GM19099 (cell line): ENCODE results near the gene OVOL2.

Experiments used
- POLR2A ChIP-seq: IDR thresholded peaks from 3 replicates; pipeline ENCODE4 v1.6.1; 2011; ENCODE audit warnings: low read depth; ENCODE audit not compliant: insufficient read length; ENCODE audit errors: extremely low read depth

The OVOL2 gene

DNA sequence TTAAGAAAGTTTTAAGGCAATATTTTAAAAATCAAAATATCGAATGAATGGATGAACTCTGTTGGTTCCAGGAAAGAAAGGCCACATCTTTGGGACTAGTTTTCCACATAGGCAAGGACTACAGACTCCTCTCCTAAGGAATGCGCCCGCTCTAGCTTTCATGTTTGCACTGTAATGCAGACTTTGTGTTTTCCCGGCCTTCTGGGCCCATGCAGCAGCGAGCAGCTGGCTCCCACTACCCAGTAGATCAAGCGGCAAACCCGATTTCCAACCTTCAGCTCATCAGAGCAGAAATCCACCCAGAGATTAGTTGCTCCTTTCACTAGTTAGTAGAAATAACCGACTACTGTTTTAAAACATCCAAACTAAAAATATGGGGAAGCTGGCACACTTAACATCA, 27.7 kb downstream of the OVOL2 start:
- TF ChIP-seq POLR2A, result no peak

DNA sequence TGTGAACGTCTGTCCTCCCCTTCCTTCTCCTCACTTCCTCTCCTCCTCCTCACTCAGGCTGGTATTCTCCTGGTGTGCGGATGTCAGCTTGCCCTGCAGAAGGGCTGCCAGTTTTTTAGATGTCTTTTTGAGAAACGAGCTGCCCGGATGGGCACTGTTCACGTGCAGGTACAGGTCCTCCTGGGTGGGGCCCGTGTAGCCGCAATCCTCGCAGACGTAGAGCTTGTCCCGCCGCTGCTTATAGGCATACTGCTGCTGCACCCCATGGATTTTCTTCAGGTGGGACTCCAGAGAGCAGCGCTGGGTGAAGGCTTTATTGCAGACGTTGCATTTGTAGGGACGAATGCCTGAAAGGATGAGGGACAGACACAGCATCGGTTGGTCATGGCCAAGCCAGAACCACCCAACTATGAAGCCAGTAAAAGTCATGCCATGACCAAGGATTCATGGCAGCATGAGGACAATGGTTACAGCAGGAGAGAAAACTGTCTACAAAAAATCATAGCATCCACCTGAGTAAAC, 33.0 kb downstream of the OVOL2 start:
- TF ChIP-seq POLR2A, result no peak

DNA sequence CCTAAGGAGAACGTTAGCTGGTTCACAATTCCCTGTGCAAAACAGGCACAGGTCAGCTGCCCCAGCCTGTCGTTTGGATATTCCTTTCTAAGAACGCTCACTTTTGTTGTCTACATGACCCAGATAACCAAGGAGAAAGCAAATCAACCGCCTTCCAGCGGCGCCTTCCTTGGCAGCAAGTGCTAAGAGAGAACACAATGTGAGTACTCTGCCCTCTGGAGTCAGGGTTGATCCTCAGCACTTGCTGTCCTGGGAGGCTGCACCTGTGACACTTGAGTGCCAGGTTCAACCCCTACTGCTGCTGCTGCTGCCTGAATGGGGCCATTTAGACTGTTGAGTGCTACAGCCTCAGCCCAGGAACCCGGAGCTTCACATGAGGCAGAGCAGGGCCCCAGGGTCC, 36.8 kb downstream of the OVOL2 start:
- TF ChIP-seq POLR2A, result no peak

DNA sequence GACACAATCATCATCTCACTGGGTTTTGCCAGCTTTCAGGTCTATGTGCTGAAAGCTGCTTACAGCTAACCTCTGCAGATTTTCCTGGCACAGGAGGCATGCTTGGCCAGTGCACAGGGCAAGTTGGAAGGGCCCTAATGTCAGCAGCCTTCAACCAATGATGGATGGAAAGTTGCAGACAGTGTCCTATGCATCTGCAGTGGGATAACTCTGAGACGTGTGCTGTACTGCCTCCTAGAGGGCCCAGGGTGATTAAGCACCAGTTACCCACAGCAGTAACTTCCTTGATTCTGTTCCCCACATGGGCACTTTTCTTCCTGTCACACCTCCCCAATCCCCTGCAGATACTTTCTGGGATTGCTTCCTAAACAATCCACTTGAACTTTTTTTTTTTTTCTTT, 38.6 kb downstream of the OVOL2 start:
- TF ChIP-seq POLR2A, result no peak

DNA sequence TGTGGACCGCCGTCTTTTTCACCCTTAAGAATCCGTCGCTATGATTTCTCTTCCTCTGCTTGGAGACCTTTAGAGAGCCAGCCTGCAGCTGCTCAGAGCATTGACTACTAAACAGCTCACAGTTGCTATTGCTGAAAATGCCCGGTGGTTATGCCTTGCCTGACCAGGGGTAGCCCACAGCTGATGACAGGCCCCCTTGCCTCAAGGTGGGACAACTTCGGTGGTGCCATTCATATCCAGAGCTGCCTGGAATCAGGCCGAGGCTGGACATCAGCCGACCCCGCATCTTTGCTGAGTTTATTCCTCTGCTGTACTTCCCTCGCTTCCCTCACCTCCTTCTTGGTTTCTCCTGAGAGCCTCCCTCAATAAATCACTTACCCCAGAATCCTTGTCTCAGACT, 39.6 kb downstream of the OVOL2 start:
- no peak for TF ChIP-seq POLR2A

DNA sequence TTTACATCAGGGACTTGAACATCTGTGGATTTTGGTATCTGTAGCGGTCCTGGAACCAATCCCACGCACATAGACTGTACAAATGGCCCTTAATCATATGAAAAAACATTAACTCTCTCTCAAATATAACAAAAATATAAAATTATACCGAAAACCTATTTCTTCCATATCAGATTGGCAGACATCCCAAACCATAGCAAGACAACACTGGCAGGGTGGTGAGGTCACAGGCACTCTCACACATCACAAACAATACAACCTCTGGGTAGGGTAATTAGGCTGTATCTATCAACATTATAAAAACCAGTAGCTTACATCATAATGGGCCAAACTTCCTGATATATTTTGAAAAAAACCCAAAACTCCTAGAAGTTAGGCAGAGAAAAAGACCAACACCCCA, 40.9 kb downstream of the OVOL2 start:
- no peak for TF ChIP-seq POLR2A

DNA sequence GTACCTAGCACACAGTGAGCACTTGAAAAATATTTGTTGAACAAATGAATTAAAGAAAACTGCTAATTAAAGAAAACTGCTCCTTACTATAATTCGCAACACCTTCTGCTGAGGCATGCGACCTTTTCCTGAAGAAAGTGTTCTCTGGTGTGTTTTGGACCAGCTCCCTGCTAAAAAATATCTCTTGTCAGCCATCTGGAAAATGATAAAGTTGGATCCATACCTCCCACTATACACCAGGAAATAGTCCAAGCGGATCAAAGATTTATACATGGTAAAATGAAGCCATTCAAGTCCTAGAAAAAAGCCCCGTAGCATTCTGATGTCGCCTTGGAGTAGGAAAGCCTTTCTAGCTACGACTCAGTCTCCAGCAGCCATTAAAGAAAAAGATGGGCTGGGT, 43.3 kb downstream of the OVOL2 start:
- TF ChIP-seq POLR2A, result no peak

DNA sequence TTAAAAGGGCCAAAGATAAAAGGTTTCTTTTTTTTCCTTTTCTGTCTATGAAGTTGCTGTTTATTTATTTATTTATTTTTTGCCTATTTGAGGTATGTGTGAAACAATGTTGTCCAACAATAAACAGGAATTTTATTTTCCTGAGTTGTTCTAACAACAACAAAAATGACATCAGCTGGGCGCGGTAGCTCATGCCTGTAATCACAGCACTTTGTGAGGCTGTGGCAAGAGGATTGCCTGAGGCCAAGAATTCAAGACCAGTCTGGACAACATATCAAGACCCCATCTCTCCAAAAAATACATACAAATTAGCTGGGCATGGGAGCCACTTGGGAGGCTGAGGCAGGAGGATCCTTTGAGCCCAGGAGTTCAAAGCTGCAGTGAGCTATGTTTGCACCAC, 44.8 kb downstream of the OVOL2 start:
- TF ChIP-seq POLR2A, result no peak

DNA sequence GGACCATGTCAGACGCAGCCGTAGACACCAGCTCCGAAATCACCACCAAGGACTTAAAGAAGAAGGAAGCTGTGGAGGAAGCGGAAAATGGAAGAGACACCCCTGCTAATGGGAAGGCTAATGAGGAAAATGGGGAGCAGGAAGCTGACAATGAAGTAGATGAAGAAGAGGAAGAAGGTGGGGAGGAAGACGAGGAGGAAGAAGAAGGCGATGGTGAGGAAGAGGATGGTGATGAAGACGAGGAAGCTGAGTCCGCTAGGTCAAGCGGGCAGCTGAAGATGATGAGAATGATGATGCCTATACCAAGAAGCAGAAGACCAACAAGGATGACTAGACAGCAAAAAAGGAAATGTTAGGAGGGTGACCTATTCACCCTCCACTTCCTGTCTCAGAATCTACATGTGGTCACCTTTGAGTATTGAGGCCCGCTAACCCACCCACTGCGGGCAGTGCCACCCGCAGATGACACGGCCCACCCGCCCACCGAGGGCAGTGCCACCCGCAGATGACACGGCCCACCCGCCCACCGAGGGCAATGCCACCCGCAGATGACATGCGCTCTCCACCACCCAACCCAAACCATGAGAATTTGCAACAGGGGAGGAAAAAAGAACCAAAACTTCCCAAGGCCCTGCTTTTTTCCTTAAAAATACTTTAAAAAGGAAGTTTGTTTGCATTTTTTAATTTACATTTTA, 45.6 kb downstream of the OVOL2 start:
- no peak for TF ChIP-seq POLR2A

DNA sequence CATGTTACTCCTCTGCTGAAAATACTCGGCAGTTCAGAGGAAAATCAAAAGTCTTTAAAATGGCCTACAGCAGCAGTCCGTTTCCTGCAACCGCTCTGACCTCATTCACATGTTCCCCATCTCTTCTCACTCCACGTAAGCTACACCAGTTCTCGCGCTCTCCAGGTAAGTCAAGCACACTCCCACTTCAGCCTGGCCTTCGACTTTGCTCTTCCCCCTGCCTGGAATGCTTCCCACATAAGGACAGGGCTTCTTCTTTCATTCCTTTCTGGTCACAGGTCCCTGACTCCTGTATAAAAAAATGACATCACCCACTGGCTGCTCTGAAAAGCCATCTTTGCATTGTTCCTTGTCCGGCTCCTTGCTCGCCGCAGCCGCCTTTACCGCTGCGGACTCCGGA, 46.2 kb downstream of the OVOL2 start:
- no peak for TF ChIP-seq POLR2A

DNA sequence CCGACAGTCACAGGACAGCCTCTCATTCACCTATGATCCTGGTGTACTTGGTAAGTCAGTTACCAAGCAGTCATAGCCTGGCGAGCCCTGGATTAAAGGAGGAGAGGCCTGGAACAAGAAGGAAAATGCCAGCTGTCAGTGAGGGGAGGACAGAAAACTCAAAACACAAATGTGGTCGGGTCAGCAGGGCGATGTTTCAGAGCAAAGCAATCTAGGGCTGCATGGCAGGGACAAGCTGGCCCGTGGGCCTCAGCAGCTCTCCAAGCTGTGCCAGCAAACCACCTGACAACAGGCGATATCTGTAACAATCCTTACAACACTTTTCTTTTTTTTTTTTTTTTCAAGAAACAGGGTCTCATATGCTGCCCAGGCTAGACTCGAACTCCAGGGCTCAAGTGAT, 48.6 kb downstream of the OVOL2 start:
- no peak for TF ChIP-seq POLR2A

DNA sequence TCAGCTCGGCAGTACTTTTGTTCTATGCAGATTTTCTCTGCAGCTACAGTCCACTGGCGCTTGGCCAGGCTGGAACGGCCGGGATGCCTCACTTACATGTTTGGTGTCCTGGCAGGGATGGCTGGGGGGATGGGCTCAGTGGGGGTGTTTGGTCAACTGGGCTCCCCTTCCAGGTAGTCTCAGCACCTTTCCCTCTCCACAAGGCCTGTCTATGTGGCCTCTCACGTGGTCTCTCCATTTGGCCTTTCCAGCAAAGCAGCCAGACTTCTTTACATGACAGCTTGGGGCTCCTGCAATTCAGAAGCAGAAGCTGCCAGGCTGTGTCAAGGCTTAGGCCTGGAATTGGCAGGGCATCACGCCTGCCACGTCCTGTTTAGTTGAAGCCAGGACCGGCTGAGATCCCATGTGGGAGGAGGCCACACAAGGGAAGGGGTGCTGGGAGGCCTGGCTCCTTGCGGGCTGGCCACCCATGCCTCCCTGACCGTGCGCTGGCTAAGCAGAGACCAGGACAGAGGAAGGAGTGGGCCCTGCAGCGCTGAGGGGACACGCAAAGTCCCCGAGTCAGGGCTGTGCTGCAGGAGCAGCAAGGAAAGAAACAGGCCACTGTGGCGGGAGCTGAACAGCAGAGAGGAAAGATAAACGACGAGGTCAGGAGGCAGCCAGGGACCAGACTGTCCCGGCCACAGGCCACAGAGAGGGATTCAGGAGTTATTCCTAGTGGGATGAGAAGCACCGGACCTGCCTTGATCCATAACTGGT, 50.0 kb downstream of the OVOL2 start:
- no peak for TF ChIP-seq POLR2A

DNA sequence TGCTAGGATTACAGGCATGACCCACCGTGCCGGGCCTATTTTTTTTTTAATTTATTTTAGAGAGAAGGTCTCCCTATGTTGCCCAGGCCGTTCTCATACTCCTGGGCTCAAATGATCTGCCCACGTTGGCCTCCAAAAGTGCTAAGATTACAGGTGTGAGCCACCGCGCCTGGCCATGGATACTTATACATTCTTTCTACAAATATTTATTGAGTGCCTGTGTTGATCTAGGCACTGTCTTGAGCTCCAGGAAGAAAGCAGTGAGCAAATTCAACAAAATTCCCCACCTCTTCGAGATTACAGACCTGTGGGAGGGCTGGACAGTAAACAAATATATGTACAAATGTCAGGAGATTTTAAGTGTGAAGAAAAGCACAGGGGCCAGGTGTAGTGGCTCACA, 51.0 kb downstream of the OVOL2 start:
- TF ChIP-seq POLR2A, result no peak

DNA sequence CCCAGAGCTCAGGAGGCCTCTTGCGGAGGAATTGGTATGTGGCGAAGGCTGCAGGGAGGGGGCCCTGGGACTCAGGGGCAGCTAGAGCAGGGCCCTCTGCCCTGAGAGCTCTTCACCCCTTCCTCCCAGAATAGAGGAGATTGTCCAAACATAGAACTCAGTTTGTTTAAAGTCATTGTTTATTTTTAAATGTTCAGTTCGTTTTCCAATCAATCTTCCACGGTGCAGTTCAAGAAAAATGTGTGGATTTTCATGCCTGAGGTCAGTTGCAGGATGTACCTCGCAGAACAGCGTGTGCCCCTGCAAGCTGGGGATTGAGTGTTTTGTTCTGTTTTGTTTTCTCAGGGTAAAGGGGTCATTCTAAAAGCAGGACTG, 51.7 kb downstream of the OVOL2 start:
- no peak for TF ChIP-seq POLR2A

DNA sequence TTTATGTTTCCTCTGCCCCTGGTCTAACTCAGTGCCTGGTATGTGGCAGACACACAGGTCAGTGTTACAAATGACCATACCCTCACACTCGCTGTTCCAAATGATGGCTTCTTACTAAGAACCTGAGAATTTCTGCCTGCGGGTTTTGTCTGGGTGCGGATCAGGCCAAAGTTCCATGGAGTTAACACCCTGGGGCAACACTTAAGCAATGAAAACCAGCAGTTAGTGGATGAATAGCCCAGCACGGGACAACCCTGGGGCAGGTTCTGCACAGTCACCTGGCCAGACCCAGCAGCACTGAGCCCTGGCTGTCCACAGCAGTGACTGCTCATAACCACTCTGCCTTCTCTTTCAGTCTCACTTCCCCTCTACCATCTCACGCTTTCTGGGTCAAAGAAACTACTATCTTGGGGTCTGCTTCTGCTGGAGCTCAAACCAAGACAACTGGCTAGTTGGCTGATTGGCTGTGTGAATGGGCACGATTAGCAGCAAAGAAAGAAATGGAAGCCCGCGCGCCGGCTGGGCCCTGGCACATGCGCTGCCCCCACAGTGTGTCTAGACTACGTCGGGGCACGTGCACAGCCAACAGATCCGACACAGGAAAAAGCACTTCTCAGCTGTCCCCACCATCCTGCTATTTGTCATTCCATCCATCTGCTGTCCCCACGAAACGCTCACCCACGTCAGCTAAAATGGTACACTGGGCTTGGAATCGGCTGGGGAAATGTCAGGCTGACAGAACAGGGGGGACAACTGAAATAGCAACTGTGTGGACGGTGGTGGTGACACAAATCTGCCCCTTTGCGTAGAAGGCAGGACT, 52.3 kb downstream of the OVOL2 start:
- TF ChIP-seq POLR2A, result peak; percentile 47

DNA sequence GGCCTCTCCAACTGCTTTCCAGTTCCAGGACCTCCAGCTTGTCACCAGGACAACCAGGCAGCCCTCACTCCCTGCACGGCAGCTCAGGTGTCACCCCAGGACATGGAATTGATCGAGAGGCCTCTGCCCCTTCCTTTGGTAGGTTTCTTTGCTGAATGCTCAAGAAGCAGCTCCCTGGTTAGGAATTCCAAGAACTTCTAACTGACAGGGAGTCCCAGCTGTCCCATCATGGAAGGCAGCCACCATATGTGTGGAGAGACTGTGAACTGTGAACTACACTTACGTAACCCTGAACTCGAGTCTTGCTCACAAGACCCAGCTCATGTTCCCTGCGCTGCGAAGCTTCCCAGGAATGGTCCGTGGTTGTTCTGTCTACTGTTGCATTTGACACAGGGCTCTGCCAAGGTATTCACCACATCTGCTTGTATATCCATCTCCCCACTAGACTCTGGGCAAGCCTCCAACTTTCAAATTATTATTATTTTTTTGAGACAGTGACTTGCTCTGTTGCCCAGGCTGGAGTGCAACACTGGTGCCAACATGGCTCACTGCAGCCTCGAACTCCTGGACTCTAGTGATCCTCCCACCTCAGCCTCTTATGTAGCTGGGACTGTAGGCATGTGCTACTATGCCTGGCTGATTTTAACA, 53.2 kb downstream of the OVOL2 start:
- TF ChIP-seq POLR2A, result no peak

DNA sequence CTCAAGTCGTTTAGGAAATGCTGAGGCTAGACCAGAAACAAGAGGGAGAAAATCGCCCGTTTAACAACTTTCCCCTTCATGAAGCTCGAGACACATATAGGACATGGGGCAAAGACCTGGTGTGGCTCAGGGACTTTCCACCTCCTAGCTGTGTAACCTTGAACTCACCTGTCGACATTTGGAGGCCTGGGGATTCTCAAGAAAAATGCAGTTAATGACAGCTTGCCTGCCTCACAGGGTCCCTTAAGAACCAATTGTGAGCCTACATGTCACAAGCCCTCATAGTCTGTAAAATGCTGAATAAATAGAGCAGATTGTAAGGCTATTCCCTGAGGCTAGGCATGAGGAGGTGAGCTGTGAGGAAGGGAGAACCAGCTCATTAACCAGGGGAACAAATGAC, 53.8 kb downstream of the OVOL2 start:
- no peak for TF ChIP-seq POLR2A
